Activated CD4-positive, alpha-beta T cell treated with anti-CD3 and anti-CD28 coated beads, Interleukin-2, amount 10 ng/mL, durations not matched to agents 24 days and 14 days (primary cell): ENCODE data around the gene DOCK1. TPM values are rescaled to one million over a fixed set of nuclear protein-coding genes. Genes with fewer than 3 reads are reported as not detected.

ENCODE experiments used
- DNase-seq: peaks from one replicate; pipeline ENCODE4 v3.0.0; 2022
- H3K27ac Mint-ChIP-seq: one replicate; pipeline ENCODE4 v1.8.0; 2022; ENCODE audit warnings: mild to moderate bottlenecking, mixed read lengths
- H3K27me3 Mint-ChIP-seq: one replicate; pipeline ENCODE4 v1.8.0; 2022; ENCODE audit warnings: mixed read lengths
- H3K36me3 Mint-ChIP-seq: one replicate; pipeline ENCODE4 v1.8.0; 2022; ENCODE audit warnings: low read depth, mild to moderate bottlenecking, mixed read lengths
- H3K4me1 Mint-ChIP-seq: one replicate; pipeline ENCODE4 v1.8.0; 2021; ENCODE audit warnings: mixed read lengths
- H3K4me3 Mint-ChIP-seq: one replicate; pipeline ENCODE4 v1.8.0; 2022; ENCODE audit warnings: mild to moderate bottlenecking, moderate library complexity, mixed read lengths
- H3K9me3 Mint-ChIP-seq: one replicate; pipeline ENCODE4 v1.8.0; 2021; ENCODE audit warnings: mixed read lengths
- intact Hi-C: fragments of 100-400 bp; cut with micrococcal nuclease; formaldehyde crosslinking; loops from one replicate; pipeline ENCODE4 v1.15.1; 2023
- total RNA-seq: library from RNA; stranded (reverse); gene quantifications from 2 replicates; pipeline ENCODE4 v1.2.3, GENCODE V29; 2022

Gene DOCK1
- total RNA-seq, 1 donor from 2014 or later, result 1.5 TPM

DNA sequence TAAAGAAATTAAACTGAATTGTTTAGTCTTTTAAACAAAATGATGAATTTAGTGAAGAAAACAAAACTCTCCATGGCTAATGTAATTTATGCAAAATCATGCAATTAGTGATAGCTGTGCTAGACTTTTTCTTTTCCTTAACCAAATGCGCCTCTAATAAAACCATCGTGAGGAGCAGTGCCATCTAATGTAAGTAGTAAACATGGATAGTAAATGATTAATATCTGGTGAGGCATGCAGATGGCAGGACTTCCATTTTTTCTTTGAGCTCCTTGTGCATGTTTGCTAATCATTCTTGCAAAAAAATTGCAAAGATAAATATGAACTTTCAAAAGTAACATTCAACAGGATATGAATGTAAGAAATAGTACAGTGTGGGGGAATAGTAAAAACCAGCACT, 288.9 kb downstream of the DOCK1 start:
- DNase-seq, result no peak
- Mint-ChIP-seq H3K4me3 (no peak overlapping the region), H3K4me1 (no peaks in the 10 kb centered on the region), H3K9me3 (no peaks in the 10 kb centered on the region), H3K27ac (no peak overlapping the region), H3K36me3 (no peaks in the 10 kb centered on the region), H3K27me3 (peaks cover 36% of the 10 kb centered on the region)
- intact Hi-C loops, result no loop called here

DNA sequence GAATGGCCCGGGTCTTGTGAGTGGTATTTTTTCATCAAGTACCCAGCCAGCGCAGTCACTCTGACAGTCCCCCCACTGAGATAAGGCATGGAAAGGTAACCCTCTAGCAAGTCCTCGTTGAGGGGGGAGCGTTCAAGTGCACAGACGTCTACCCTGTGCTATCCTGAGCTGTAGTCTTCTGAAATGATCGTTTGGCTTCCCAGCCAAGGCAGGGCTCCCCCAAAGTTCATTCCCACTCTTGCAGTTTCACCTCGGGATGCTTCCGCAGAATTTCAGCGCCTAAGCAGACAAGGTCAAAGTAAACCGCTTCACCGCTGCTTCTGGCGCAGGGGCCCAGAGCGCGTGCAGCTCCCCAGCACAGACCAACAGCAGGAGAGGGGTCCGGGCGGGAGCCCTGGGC, 289.4 kb downstream of the DOCK1 start:
- H3K36me3 Mint-ChIP-seq, result no peaks in the 10 kb centered on the region
- H3K27ac Mint-ChIP-seq, result no peak overlapping the region
- H3K4me3 Mint-ChIP-seq, result no peak overlapping the region
- peaks cover 37% of the 10 kb centered on the region for H3K27me3 Mint-ChIP-seq
- intact Hi-C loops, result no loop called here
- no peaks in the 10 kb centered on the region for H3K9me3 Mint-ChIP-seq
- H3K4me1 Mint-ChIP-seq, result no peaks in the 10 kb centered on the region
- DNase-seq, result no peak

DNA sequence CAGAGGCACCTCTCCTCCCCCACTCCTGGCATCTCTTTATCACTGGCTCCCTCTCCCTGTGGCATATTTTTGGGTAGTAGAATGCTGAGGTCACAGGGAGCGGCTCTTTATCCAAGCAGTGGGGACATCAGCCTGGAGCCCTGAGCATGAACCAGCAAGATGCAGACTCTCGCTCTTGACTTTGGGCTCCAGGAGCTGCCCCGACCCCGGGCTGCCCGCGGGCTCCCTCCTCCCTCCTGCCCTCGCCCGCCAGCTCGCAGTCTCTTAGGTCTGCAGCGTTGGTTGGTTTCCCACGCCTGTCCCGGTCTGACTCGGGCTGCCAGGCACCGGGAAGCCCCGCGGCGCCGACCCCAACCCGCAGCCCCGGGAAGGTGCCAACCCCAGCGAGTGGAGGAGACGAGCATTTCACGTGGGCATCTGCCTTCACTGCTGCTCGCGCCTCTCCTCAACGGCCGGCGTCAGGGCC, 289.8 kb downstream of the DOCK1 start:
- no peak for DNase-seq
- intact Hi-C loops, result no loop called here
- H3K4me3 Mint-ChIP-seq, result no peak overlapping the region
- H3K27me3 Mint-ChIP-seq, result peaks cover 37% of the 10 kb centered on the region
- H3K27ac Mint-ChIP-seq, result no peak overlapping the region
- H3K36me3 Mint-ChIP-seq, result no peaks in the 10 kb centered on the region
- H3K4me1 Mint-ChIP-seq, result no peaks in the 10 kb centered on the region
- H3K9me3 Mint-ChIP-seq, result no peaks in the 10 kb centered on the region

DNA sequence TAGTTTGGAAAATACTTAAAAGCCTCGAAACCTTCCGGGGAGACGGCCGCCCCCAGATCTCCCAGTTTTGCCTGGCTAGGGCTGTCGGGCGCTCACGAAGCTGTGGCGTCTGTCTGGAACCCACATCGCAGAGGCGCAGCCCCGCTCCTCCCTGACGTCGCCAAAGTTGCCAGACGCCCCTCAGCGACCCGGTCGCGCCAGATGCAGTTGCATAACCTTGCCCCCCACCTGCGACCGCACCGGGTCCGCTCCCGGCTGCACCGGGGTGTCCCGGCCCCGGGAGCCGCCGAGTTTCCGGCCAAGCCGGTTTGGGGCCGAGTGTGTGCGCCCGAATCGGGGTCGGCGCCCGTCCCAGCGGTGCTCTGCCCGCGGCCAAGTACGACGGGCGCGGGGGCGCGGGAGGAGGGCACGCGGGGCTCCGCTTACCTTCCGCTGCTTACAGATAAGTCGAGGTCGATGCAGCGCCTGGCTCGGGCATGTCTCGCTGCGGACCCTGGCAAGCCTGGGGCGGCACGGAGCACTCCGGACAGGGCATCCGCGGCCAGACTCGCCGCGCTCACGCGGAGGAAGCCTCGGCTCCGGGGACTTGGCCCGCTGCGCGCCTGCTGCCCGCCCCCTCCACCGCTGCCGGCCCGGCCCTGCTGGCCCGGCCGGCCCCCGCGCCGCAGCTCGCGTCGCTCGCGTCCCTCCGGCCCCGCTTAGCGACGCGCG, 290.5 kb downstream of the DOCK1 start:
- Mint-ChIP-seq H3K9me3 (no peaks in the 10 kb centered on the region), H3K27ac (no peak overlapping the region), H3K36me3 (no peaks in the 10 kb centered on the region), H3K4me1 (no peaks in the 10 kb centered on the region), H3K4me3 (no peak overlapping the region), H3K27me3 (peaks cover 37% of the 10 kb centered on the region)
- intact Hi-C loops, result no loop called here
- DNase-seq, result no peak

DNA sequence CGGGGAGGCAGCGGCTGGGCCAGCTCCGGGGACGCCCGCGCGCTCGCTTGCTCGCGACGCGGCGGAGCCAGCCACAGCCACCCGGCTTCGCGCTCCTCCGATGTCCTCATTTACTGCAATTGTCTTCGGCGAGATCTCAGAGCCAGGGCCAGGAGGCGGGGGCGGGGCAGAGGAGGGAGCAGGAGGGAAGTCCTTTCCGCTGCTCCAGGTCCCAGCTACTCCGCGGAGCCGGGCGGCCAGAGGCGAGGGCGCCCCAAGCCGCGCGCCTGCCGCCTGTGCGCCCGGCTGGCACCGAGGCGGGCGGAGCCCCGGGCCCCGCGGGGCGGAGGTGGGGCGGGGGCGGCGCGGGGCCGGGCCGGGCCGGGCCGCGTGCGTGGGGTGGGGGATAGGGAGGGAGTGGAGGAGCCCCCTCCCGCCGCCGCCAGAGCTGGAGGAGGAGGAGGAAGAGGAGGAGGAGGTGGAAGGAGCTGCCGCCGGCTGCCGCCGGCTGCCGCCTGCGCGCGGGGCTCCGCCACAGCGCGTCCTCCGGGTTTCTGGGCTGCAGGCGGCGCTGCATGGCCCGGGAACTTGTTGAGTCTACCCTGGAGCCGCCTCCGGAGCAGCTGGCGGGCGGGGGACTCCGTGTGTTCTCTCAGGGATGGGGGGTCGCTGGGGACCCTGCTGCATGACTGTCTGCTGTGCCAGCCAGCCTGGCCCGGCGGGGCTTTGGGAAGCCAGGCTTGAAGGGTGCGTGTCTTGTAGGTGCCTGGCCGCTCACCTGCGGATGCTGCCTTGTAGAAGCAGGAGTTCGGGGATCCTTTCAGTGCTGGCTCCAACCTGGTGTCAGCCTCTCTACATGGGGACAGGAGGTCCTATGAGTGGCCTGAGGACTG, 291.3 kb downstream of the DOCK1 start, which contains the start of gene INSYN2A:
Gene INSYN2A, minus strand, starts transcription at position 310 of the 872 bp plus-strand sequence. CDS start 20,196 bp downstream, outside the sequence.
- Mint-ChIP-seq H3K4me1 (no peaks in the 10 kb centered on the region), H3K27me3 (peaks cover 37% of the 10 kb centered on the region), H3K9me3 (no peaks in the 10 kb centered on the region), H3K4me3 (no peak within 1 kb of the TSS), H3K27ac (no peak within 1 kb of the TSS), H3K36me3 (no peaks in the 10 kb centered on the region)
- intact Hi-C loops, result no loop called here
- DNase-seq, result no peak

DNA sequence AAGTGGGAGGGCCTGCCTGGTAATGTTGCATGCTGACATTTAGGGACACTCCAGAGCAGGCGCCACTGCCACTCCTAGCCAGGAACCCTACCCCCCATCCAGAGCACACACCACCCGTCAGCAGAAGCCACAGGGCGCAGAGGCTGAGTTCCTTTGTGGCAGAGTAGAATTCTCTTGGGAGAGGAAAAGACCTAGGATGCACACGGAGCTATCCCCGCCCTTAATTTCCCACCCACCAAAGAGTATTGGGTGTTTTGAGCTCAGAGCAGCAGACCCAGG, 291.9 kb downstream of the DOCK1 start:
- DNase-seq, result no peak
- peaks cover 33% of the 10 kb centered on the region for H3K27me3 Mint-ChIP-seq
- H3K27ac Mint-ChIP-seq, result no peak overlapping the region
- H3K4me1 Mint-ChIP-seq, result no peaks in the 10 kb centered on the region
- H3K9me3 Mint-ChIP-seq, result no peaks in the 10 kb centered on the region
- intact Hi-C loops, result no loop called here
- no peaks in the 10 kb centered on the region for H3K36me3 Mint-ChIP-seq
- H3K4me3 Mint-ChIP-seq, result no peak overlapping the region

DNA sequence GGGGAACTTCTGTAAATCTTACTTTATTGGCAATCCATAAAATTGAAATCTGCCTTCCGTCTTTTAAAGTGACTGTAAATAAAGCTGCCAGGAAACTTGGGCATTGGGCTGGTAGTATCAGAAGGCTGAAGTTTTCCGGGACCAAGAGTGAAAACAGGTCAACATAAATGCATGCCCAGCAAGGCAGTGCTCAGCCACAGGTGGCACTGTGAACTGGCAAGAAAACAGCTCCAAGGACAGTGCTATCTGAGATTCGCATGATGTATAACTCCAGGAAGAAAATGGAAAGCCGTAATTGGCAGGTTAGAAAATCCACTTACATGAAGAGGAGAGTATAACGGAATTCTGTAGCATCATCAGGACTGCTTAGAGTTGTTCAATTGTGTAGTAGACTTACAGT, 293.1 kb downstream of the DOCK1 start:
- H3K9me3 Mint-ChIP-seq, result no peaks in the 10 kb centered on the region
- no peak overlapping the region for H3K4me3 Mint-ChIP-seq
- intact Hi-C loops, result no loop called here
- H3K4me1 Mint-ChIP-seq, result no peaks in the 10 kb centered on the region
- peaks cover 29% of the 10 kb centered on the region for H3K27me3 Mint-ChIP-seq
- H3K27ac Mint-ChIP-seq, result no peak overlapping the region
- H3K36me3 Mint-ChIP-seq, result no peaks in the 10 kb centered on the region
- no peak for DNase-seq

DNA sequence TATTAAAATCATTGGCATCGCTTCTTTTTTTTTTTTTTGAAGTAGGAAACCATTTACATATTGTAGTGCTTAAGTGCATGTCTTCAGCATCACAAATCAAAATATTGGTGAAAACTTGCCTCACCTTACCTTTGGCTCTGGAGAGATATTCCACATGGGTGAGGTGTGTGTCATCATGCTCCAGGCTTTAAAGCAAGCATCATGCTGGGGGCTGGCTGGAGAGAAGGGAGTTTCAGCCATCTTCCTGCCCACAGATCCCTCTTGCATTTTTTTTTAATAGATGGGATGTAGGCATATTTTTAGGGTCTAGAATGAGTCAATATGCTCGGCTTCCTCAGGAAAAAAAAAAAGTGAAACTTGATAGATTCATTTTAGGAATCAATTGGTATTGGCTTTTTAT, 293.5 kb downstream of the DOCK1 start:
- Mint-ChIP-seq H3K9me3 (no peaks in the 10 kb centered on the region), H3K27me3 (peaks cover 25% of the 10 kb centered on the region), H3K4me3 (no peak overlapping the region), H3K4me1 (no peaks in the 10 kb centered on the region), H3K27ac (no peak overlapping the region), H3K36me3 (no peaks in the 10 kb centered on the region)
- intact Hi-C loops, result no loop called here
- DNase-seq, result no peak

DNA sequence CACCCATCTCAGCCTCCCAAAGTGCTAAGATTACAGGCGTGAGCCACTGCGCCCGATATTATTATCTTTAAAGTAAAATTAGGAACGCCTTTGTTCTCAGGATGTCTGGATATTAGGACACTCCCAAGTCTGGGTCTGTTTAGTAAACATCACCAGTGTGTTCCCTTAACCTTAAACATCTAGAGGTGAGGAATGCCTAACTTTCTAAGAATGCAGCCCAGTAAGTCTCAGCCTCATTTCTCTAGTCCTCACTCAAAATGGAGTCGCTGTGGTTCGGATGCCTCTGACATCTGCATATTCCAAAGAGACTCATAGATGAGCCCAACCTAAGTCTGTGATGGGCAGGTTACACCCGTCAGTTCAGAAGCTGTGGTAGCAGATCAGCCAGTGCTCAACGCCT, 295.4 kb downstream of the DOCK1 start:
- intact Hi-C loops, result no loop called here
- peaks cover 14% of the 10 kb centered on the region for H3K27me3 Mint-ChIP-seq

DNA sequence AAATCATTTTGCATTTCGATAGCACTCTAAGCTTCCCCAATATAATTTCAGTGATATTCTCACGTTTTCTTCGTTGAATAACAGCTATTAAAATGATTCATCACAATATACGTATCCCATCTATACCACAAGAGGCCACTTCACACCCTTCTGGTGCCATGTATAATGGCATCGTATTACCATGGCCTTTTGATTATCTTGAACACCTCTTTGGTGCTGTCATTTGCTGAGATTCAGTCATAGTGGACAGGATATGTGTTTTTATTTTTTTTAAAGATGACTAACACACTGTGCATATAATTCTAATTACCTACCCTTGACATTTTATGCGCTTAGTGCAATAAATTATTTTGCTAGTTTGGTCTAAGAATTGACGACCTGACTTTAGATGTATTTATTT, 297.8 kb downstream of the DOCK1 start:
- no peaks in the 10 kb centered on the region for H3K36me3 Mint-ChIP-seq
- no peak for DNase-seq
- H3K27ac Mint-ChIP-seq, result no peak overlapping the region
- H3K4me3 Mint-ChIP-seq, result no peak overlapping the region
- intact Hi-C loops, result no loop called here
- no peaks in the 10 kb centered on the region for H3K9me3 Mint-ChIP-seq
- no peaks in the 10 kb centered on the region for H3K4me1 Mint-ChIP-seq
- H3K27me3 Mint-ChIP-seq, result peaks cover 5% of the 10 kb centered on the region

More for the DNA sequence above, 295.4 kb downstream of the DOCK1 start:
- no peaks in the 10 kb centered on the region for H3K4me1 Mint-ChIP-seq
- no peak overlapping the region for H3K4me3 Mint-ChIP-seq
- H3K9me3 Mint-ChIP-seq, result no peaks in the 10 kb centered on the region
- no peaks in the 10 kb centered on the region for H3K36me3 Mint-ChIP-seq
- no peak overlapping the region for H3K27ac Mint-ChIP-seq
- no peak for DNase-seq

DNA sequence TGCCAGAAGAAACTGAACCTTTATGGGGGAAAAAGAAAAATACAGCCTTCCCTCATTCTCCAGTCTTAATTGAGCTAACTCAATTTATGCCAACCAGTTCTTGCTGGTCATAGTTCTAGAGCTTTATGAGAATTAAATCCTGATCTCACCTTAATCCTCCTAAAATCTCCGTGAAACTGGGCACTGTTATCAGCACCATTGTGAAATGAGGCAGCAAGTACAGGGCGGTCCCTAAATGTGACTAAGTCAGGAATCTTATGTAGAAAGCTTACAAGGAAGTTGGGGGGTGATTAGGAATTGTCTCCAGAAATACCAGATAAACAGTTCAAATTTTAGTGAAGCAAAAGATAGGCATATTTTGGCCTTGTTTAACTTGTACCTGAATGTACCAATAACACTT, 301.9 kb downstream of the DOCK1 start:
- H3K4me1 Mint-ChIP-seq, result no peaks in the 10 kb centered on the region
- intact Hi-C loops, result no loop called here
- H3K4me3 Mint-ChIP-seq, result no peak overlapping the region
- H3K27me3 Mint-ChIP-seq, result no peaks in the 10 kb centered on the region
- H3K27ac Mint-ChIP-seq, result no peak overlapping the region
- no peaks in the 10 kb centered on the region for H3K36me3 Mint-ChIP-seq
- no peak for DNase-seq
- no peaks in the 10 kb centered on the region for H3K9me3 Mint-ChIP-seq

DNA sequence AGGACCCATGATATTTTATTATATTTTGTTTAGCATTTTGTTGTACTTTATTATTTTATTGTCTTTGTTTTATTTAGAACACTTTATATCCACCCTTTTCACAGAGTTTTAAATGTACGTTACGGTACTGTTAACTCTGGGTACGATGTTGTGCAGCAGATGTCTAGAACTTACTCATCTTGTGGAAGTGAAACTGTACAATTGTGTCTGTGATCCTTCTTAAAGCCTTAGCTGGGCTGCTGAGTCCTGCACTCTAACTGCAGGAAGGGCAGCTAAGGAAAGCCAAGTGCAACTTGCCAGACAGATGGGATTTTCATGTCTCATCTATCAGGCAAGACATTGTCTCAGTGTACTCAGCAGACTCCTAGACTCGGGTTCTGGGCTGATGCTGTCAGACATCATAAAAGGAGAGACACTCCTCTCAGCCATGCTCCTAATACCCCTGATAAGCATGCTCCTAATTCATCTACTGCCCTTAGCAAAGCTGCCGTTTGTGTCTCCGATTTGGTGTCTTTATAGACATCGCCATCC, 305.8 kb downstream of the DOCK1 start:
- Mint-ChIP-seq H3K4me1 (no peaks in the 10 kb centered on the region), H3K4me3 (no peak overlapping the region), H3K27ac (no peak overlapping the region), H3K36me3 (no peaks in the 10 kb centered on the region), H3K27me3 (no peaks in the 10 kb centered on the region), H3K9me3 (no peaks in the 10 kb centered on the region)
- intact Hi-C loops, result no loop called here
- DNase-seq, result no peak

DNA sequence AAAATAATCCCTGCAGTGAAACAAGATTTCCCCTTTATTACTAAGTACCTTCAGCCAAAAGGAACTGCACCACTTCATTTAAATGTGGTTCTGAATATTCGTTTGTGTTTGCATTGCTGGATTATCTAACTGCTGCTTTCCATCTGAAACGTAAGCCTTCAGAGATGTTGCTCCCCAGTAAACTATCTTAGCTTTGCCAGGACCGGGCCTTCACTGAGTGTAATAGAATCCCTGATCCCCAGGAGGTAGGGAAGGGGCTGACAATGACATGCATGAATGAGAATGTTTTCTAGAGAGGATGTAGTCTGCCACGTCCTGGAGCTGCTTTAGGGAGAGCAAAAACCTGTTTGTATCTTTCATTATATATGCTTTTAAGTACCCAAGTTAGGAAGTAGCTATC, 310.6 kb downstream of the DOCK1 start:
- H3K9me3 Mint-ChIP-seq, result peaks cover 7% of the 10 kb centered on the region
- H3K4me3 Mint-ChIP-seq, result no peak overlapping the region

DNA sequence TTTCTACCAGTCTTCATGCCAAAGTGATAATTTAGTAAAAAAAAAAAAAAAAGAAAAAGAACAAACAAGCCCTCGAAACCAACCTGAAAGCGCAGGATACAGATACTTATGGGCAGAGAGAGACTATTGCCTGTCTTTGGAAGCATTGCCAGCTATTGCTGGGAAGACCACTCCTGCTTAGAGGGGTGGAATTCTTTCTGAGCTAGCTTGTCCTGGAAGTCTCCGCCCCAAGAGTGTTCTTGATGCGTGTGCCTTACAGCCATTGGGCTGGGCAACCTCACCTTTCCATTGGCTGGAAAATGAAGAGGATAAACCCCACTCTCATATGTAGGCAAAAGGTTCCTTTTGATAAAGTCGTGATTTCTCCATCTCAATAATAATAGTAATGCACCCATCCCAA, 311.0 kb downstream of the DOCK1 start:
- Mint-ChIP-seq H3K36me3 (no peaks in the 10 kb centered on the region), H3K27ac (no peak overlapping the region), H3K27me3 (no peaks in the 10 kb centered on the region), H3K4me1 (no peaks in the 10 kb centered on the region), H3K9me3 (peaks cover 7% of the 10 kb centered on the region), H3K4me3 (no peak overlapping the region)
- intact Hi-C loops, result no loop called here
- no peak for DNase-seq

More for the DNA sequence above, 310.6 kb downstream of the DOCK1 start:
- H3K36me3 Mint-ChIP-seq, result no peaks in the 10 kb centered on the region
- no peak overlapping the region for H3K27ac Mint-ChIP-seq
- intact Hi-C loops, result no loop called here
- no peak for DNase-seq
- H3K27me3 Mint-ChIP-seq, result no peaks in the 10 kb centered on the region
- H3K4me1 Mint-ChIP-seq, result no peaks in the 10 kb centered on the region
